ENCODE results near the gene F8. TPM values are rescaled to one million over a fixed set of nuclear protein-coding genes. Genes with fewer than 3 reads are reported as not detected.

Gene F8
- total RNA-seq, 1 experiment from 2014 or later = 2.6 TPM

- peaks cover 13% of the 10 kb centered on the region; the same call in 1 of the 2 replicates for H3K79me2 ChIP-seq (ENCODE audit: insufficient read depth, low read length)
- ChIA-PET CTCF (no interaction called here), RAD21 (ENCODE audit: low non-redundant PET in 1 of 2, low total read pairs in 2 of 2, uncharacterized antibody in 2 of 2, unreplicated experiment in 2 of 2) (no interaction called here), POLR2A (no interaction called here)
- H3K9me2 ChIP-seq (ENCODE audit: insufficient read depth) = no peaks in the 10 kb centered on the region
- no peaks in the 10 kb centered on the region for H3K27me3 ChIP-seq (ENCODE audit: insufficient read depth, low read length)
- intact Hi-C loops (cut with micrococcal nuclease) = no loop called here
- ATAC-seq (no peak), DNase-seq (ENCODE audit: low read depth, low spot score) (no peak)
- peak overlapping the region; percentile 78 for H3K4me2 ChIP-seq (ENCODE audit: low read length)
- no peak overlapping the region; the same call in none of the 2 replicates for H3K9ac ChIP-seq (ENCODE audit: low read length)
- H3K9me3 ChIP-seq (ENCODE audit: control insufficient read depth in 1 of 2, insufficient read depth in 1 of 2, low read depth in 1 of 2, low read length in 2 of 2) = no peaks in the 10 kb centered on the region
- H3K36me3 ChIP-seq (ENCODE audit: control insufficient read depth in 1 of 2, insufficient read depth in 2 of 2, low read length in 2 of 2) = no peaks in the 10 kb centered on the region
- no peak overlapping the region for H2AFZ ChIP-seq (ENCODE audit: low read depth, low read length, poor library complexity, severe bottlenecking)
- TF ChIP-seq CBX3 (IDR thresholded peaks at IDR 0.05; ENCODE audit: low read depth) = no peak
- no peak for TF ChIP-seq JUND (IDR thresholded peaks at IDR 0.05)
- no peak for TF ChIP-seq MAX (IDR thresholded peaks at IDR 0.05)
- TF ChIP-seq RAD21 (IDR thresholded peaks at IDR 0.05; ENCODE audit: low read depth) = no peak
- no peak for TF ChIP-seq YY1 (IDR thresholded peaks at IDR 0.05; ENCODE audit: extremely low read depth, insufficient replicate concordance, low read depth, low read length)
- no peak for TF ChIP-seq SRF (IDR thresholded peaks at IDR 0.05; ENCODE audit: low read depth)
- TF ChIP-seq EZH2 (IDR thresholded peaks at IDR 0.05) = no peak
- TF ChIP-seq CEBPB (IDR thresholded peaks at IDR 0.05; ENCODE audit: low read depth) = no peak
- no peak for TF ChIP-seq POLR2A (IDR thresholded peaks at IDR 0.05; ENCODE audit: borderline replicate concordance, extremely low read depth, insufficient read depth, insufficient read length)
- no peak for TF ChIP-seq ZFX (IDR thresholded peaks at IDR 0.05)
- peaks cover 8 to 19% of the 10 kb centered on the region in 2 experiments for H3K4me1 ChIP-seq (ENCODE audit: control insufficient read depth in 1 of 2, insufficient read depth in 2 of 2, low read length in 2 of 2)
- BruUV-seq (replicated peaks) = no TSS peak
- no peaks in the 10 kb centered on the region for H4K20me1 ChIP-seq (ENCODE audit: insufficient read depth)
- no peak overlapping the region for H3K4me3 ChIP-seq (replicated peaks in 1 of 2; ENCODE audit: low read depth in 1 of 2, low read length in 2 of 2)
- no peak overlapping the region for H3K27ac ChIP-seq (ENCODE audit: low read depth, low read length)
Observed at GRCh38 chrX:155028877-155029291, 6.4 kb upstream of the F8 start.

- Histone ChIP-seq H3K4me1 (ENCODE audit: control insufficient read depth in 1 of 2, insufficient read depth in 2 of 2, low read length in 2 of 2) (peaks cover 8 to 19% of the 10 kb centered on the region in 2 experiments), H3K9me2 (ENCODE audit: insufficient read depth) (no peaks in the 10 kb centered on the region), H2AFZ (ENCODE audit: low read depth, low read length, poor library complexity, severe bottlenecking) (no peak overlapping the region), H3K4me3 (replicated peaks in 1 of 2; ENCODE audit: low read depth in 1 of 2, low read length in 2 of 2) (peak overlapping the region; percentile 69 to 70), H3K9ac (ENCODE audit: low read length) (peak overlapping the region; percentile 80), H4K20me1 (ENCODE audit: insufficient read depth) (no peaks in the 10 kb centered on the region), H3K27me3 (ENCODE audit: insufficient read depth, low read length) (no peaks in the 10 kb centered on the region), H3K27ac (ENCODE audit: low read depth, low read length) (peak overlapping the region; percentile 95; the same call in 1 of the 2 replicates), H3K4me2 (ENCODE audit: low read length) (peak overlapping the region; percentile 78), H3K36me3 (ENCODE audit: control insufficient read depth in 1 of 2, insufficient read depth in 2 of 2, low read length in 2 of 2) (no peaks in the 10 kb centered on the region), H3K79me2 (ENCODE audit: insufficient read depth, low read length) (peaks cover 13% of the 10 kb centered on the region; the same call in 1 of the 2 replicates), H3K9me3 (ENCODE audit: control insufficient read depth in 1 of 2, insufficient read depth in 1 of 2, low read depth in 1 of 2, low read length in 2 of 2) (no peaks in the 10 kb centered on the region)
- no peak for ATAC-seq
- CTCF ChIA-PET = no interaction called here
- no peak for DNase-seq (ENCODE audit: low read depth, low spot score)
- no TSS peak for BruUV-seq (replicated peaks)
- intact Hi-C loops (cut with micrococcal nuclease) = no loop called here
- no peak for TF ChIP-seq EZH2phosphoT487 (IDR thresholded peaks at IDR 0.05; ENCODE audit: borderline replicate concordance)
- no peak for TF ChIP-seq YY1 (IDR thresholded peaks at IDR 0.05; ENCODE audit: extremely low read depth, insufficient replicate concordance, low read depth, low read length)
- no peak for TF ChIP-seq SRF (IDR thresholded peaks at IDR 0.05; ENCODE audit: low read depth)
- TF ChIP-seq POLR2A (IDR thresholded peaks at IDR 0.05; ENCODE audit: borderline replicate concordance, extremely low read depth, insufficient read depth, insufficient read length) = no peak
- no peak for TF ChIP-seq ELF1 (IDR thresholded peaks at IDR 0.05; ENCODE audit: borderline replicate concordance, low read depth)
- no peak for TF ChIP-seq EGR1 (IDR thresholded peaks at IDR 0.05; ENCODE audit: low read depth)
- no peak for TF ChIP-seq ATF3 (IDR thresholded peaks at IDR 0.05)
- POLR2A ChIA-PET = no interaction called here
- RAD21 ChIA-PET (ENCODE audit: low non-redundant PET in 1 of 2, low total read pairs in 2 of 2, uncharacterized antibody in 2 of 2, unreplicated experiment in 2 of 2) = no interaction called here
Observed at GRCh38 chrX:155028129-155028528, 5.6 kb upstream of the F8 start.
